GM18508 (cell line): Measurements from ENCODE around the gene FAM3B.

Source experiments
- ATAC-seq: cut with Tn5 transposase; IDR thresholded peaks from one replicate; pipeline ENCODE4 v1.9.1; 2021; ENCODE audit warnings: moderate number of reproducible peaks; ENCODE audit not compliant: insufficient read depth, unreplicated experiment

The FAM3B gene

GRCh38 chr21:41388259-41388658 is 71.7 kb downstream of the FAM3B start:
- no peak for ATAC-seq

GRCh38 chr21:41390043-41390639 is 73.5 kb downstream of the FAM3B start:
- ATAC-seq: no peak

GRCh38 chr21:41393876-41394465 is 77.4 kb downstream of the FAM3B start:
- ATAC-seq: no peak

- no peak for ATAC-seq
Measured at GRCh38 chr21:41396558-41397075, 80.0 kb downstream of the FAM3B start.

GRCh38 chr21:41397471-41397891 is 80.9 kb downstream of the FAM3B start:
- no peak for ATAC-seq

GRCh38 chr21:41398251-41398650 is 81.7 kb downstream of the FAM3B start:
- no peak for ATAC-seq

GRCh38 chr21:41398831-41399230 is 82.2 kb downstream of the FAM3B start:
- ATAC-seq: no peak

GRCh38 chr21:41399246-41399800 is 82.7 kb downstream of the FAM3B start:
- no peak for ATAC-seq

GRCh38 chr21:41402231-41402630 is 85.6 kb downstream of the FAM3B start:
- ATAC-seq: no peak

- ATAC-seq: no peak
Measured at GRCh38 chr21:41402796-41403195, 86.2 kb downstream of the FAM3B start.

- no peak for ATAC-seq
Measured at GRCh38 chr21:41403331-41403730, 86.7 kb downstream of the FAM3B start.

- no peak for ATAC-seq
Measured at GRCh38 chr21:41403966-41404365, 87.4 kb downstream of the FAM3B start.

- ATAC-seq: no peak
Measured at GRCh38 chr21:41405321-41405720, 88.7 kb downstream of the FAM3B start.

GRCh38 chr21:41406340-41406739 is 89.7 kb downstream of the FAM3B start:
- no peak for ATAC-seq
